ENCODE results near the gene BTLA. TPM values are rescaled to one million over a fixed set of nuclear protein-coding genes. Genes with fewer than 3 reads are reported as not detected.
"Not testable (repeated sequence)": the region's sequence is repeated elsewhere in the genome, so short reads cannot be mapped to it uniquely, and the experiment has no call there.

Gene BTLA
- total RNA-seq, 4 donors from 2014 or later = 2.9 TPM; not detected in 3

- Histone ChIP-seq H3K27ac (no peak overlapping the region), H3K4me3 (no peak overlapping the region), H3K9me3 (no peaks in the 10 kb centered on the region), H3K27me3 (no peaks in the 10 kb centered on the region), H3K4me1 (no peaks in the 10 kb centered on the region), H3K36me3 (no peaks in the 10 kb centered on the region)
- no peak for DNase-seq (ENCODE audit: low spot score in 2 of 2)
- 78% methylated on average over 5 of the region's 5 CpGs for WGBS
- TF ChIP-seq POLR2AphosphoS5 (IDR thresholded peaks at IDR 0.05) (no peak), EP300 (IDR thresholded peaks at IDR 0.05) (no peak), POLR2A (IDR thresholded peaks at IDR 0.05) (no peak)
- TF ChIP-seq, protein P1, sequence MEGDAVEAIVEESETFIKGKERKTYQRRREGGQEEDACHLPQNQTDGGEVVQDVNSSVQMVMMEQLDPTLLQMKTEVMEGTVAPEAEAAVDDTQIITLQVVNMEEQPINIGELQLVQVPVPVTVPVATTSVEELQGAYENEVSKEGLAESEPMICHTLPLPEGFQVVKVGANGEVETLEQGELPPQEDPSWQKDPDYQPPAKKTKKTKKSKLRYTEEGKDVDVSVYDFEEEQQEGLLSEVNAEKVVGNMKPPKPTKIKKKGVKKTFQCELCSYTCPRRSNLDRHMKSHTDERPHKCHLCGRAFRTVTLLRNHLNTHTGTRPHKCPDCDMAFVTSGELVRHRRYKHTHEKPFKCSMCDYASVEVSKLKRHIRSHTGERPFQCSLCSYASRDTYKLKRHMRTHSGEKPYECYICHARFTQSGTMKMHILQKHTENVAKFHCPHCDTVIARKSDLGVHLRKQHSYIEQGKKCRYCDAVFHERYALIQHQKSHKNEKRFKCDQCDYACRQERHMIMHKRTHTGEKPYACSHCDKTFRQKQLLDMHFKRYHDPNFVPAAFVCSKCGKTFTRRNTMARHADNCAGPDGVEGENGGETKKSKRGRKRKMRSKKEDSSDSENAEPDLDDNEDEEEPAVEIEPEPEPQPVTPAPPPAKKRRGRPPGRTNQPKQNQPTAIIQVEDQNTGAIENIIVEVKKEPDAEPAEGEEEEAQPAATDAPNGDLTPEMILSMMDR (IDR thresholded peaks at IDR 0.05) = no peak
Observed at GRCh38 chr3:112496366-112497067, 2.8 kb downstream of the BTLA start.

DNA sequence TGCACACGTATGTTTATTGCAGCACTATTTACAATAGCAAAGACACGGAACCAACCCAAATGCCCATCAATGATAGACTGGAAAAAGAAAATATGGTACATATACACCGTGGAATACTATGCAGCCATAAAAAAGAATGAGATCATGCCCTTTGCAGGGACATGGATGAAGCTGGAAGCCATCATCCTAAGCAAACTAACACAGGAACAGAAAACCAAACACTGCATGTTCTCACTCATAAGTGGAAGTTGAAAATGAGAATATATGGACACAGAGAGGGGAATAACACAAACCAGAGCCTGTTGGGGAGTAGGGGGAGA lies 4.9 kb downstream of the BTLA start:
- H3K27me3 ChIP-seq; H3K4me3 ChIP-seq; H3K36me3 ChIP-seq; H3K27ac ChIP-seq; DNase-seq (ENCODE audit: low spot score in 2 of 2); H3K9me3 ChIP-seq; H3K4me1 ChIP-seq: not testable (repeated sequence)
- WGBS = 94% methylated on average over 3 of the region's 3 CpGs

GRCh38 chr3:112492124-112492523 lies 7.1 kb downstream of the BTLA start:
- H3K36me3 ChIP-seq = no peaks in the 10 kb centered on the region
- no peak for DNase-seq (ENCODE audit: low spot score in 2 of 2)

GRCh38 chr3:112491373-112491772 lies 7.9 kb downstream of the BTLA start:
- H3K36me3 ChIP-seq = no peaks in the 10 kb centered on the region
- no peak overlapping the region for H3K4me3 ChIP-seq
- no peak overlapping the region for H3K27ac ChIP-seq
- H3K27me3 ChIP-seq = no peaks in the 10 kb centered on the region
- no peaks in the 10 kb centered on the region for H3K4me1 ChIP-seq
- TF ChIP-seq POLR2A (IDR thresholded peaks at IDR 0.05) (no peak), EP300 (IDR thresholded peaks at IDR 0.05) (no peak), POLR2AphosphoS5 (IDR thresholded peaks at IDR 0.05) (no peak)
- TF ChIP-seq, protein P1 (IDR thresholded peaks at IDR 0.05) = no peak
- DNase-seq (ENCODE audit: low spot score in 2 of 2) = no peak
- H3K9me3 ChIP-seq = no peaks in the 10 kb centered on the region

More at GRCh38 chr3:112492124-112492523, 7.1 kb downstream of the BTLA start:
- H3K27me3 ChIP-seq = no peaks in the 10 kb centered on the region
- no peak for TF ChIP-seq POLR2AphosphoS5 (IDR thresholded peaks at IDR 0.05)
- no peak for TF ChIP-seq EP300 (IDR thresholded peaks at IDR 0.05)
- TF ChIP-seq, protein P1 (IDR thresholded peaks at IDR 0.05) = no peak
- TF ChIP-seq POLR2A (IDR thresholded peaks at IDR 0.05) = no peak
- H3K4me1 ChIP-seq = no peaks in the 10 kb centered on the region
- H3K27ac ChIP-seq = no peak overlapping the region
- H3K4me3 ChIP-seq = no peak overlapping the region
- no peaks in the 10 kb centered on the region for H3K9me3 ChIP-seq
- WGBS = 100% methylated on average over 1 of the region's 1 CpG

DNA sequence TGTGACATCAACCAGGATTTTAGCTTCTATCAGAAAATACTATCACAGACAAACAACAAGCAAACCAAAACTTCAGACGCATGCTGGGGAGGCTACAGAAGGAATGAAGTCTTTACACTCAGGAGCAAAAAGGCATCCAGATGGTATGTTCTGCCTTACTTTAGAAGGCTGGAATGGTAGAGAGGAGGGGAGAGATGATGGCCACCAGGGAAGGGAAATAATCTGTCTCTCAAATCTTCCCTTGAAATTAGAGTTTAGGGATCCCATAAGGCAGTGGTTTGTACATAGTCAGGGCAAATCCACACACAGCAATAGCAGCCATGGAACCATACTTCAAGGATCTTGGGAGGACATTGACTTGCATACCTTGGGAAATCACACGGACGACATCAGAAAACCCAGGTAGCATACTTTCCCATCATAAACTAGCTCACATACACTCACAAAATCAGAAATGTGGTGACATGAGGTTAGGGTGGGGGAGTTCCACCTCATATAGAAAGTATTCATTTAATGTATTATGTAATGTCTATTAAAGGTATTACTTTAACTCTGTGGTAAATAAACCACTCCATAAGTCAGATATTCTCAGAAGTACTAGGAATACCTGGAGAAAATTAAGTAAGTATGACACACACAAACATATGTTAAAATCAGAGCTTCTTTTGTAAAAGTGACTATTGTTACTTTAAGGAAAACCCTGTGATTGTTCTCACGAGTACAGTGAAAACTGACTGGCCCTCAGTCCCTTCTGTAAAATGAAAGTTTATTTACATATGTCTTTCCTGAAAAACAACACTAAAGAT lies 9.4 kb downstream of the BTLA start:
- no peak for DNase-seq (ENCODE audit: low spot score in 2 of 2)
- Histone ChIP-seq H3K36me3 (no peaks in the 10 kb centered on the region), H3K27ac (no peak overlapping the region), H3K27me3 (no peaks in the 10 kb centered on the region), H3K4me3 (no peak overlapping the region), H3K9me3 (no peaks in the 10 kb centered on the region), H3K4me1 (no peaks in the 10 kb centered on the region)
- 75% methylated on average over 4 of the region's 4 CpGs for WGBS
- no peak for TF ChIP-seq POLR2AphosphoS5 (IDR thresholded peaks at IDR 0.05)
- no peak for TF ChIP-seq POLR2A (IDR thresholded peaks at IDR 0.05)
- no peak for TF ChIP-seq EP300 (IDR thresholded peaks at IDR 0.05)
- TF ChIP-seq, protein P1 (IDR thresholded peaks at IDR 0.05) = no peak

Data from suprapubic skin (tissue), 4 donors.